Stimulated activated CD4-positive, alpha-beta T cell treated with anti-CD3 and anti-CD28 coated beads, Interleukin-15, amount 100 ng/mL, for 24 hours (primary cell): ENCODE measurements around the gene GORASP2.
A peak's percentile ranks its signal among the peaks of the same experiment; 100 is the strongest.
"Not testable (repeated sequence)": the region's sequence is repeated elsewhere in the genome, so short reads cannot be mapped to it uniquely, and the experiment has no call there.

ENCODE experiments used
- DNase-seq: peaks from one replicate; pipeline ENCODE4 v3.0.0-alpha.2; 2020

Gene GORASP2

GRCh38 chr2:170928824-170929685 lies at the start of gene GORASP2:
Gene GORASP2 (plus strand): TSS chr2:170929253. CDS start chr2:170929341, 88 bp downstream.
- peak; percentile 98 for DNase-seq

- DNase-seq: no peak
Measured at GRCh38 chr2:170881840-170882239, 47.2 kb upstream of the GORASP2 start.

- DNase-seq: no peak
Measured at GRCh38 chr2:170882758-170883157, 46.3 kb upstream of the GORASP2 start.

GRCh38 chr2:170883683-170884082 lies 45.4 kb upstream of the GORASP2 start:
- no peak for DNase-seq

- DNase-seq: no peak
Measured at GRCh38 chr2:170885130-170885791, 43.8 kb upstream of the GORASP2 start.

- DNase-seq: no peak
Measured at GRCh38 chr2:170886386-170886785, 42.7 kb upstream of the GORASP2 start.

GRCh38 chr2:170887496-170887895 lies 41.6 kb upstream of the GORASP2 start:
- no peak for DNase-seq

- no peak for DNase-seq
Measured at GRCh38 chr2:170887896-170888295, 41.2 kb upstream of the GORASP2 start.

GRCh38 chr2:170891893-170892292 lies 37.2 kb upstream of the GORASP2 start:
- no peak for DNase-seq

- DNase-seq: no peak
Measured at GRCh38 chr2:170892391-170892951, 36.6 kb upstream of the GORASP2 start.

- no peak for DNase-seq
Measured at GRCh38 chr2:170895023-170895757, 33.9 kb upstream of the GORASP2 start.

GRCh38 chr2:170896622-170897021 lies 32.4 kb upstream of the GORASP2 start:
- DNase-seq: no peak

- DNase-seq: no peak
Measured at GRCh38 chr2:170897108-170897507, 31.9 kb upstream of the GORASP2 start.

- no peak for DNase-seq
Measured at GRCh38 chr2:170905864-170906263, 23.2 kb upstream of the GORASP2 start.

GRCh38 chr2:170911314-170911889 lies 17.7 kb upstream of the GORASP2 start:
- DNase-seq: no peak

- not testable (repeated sequence) for DNase-seq
Measured at GRCh38 chr2:170914994-170915666, 13.9 kb upstream of the GORASP2 start.

GRCh38 chr2:170917219-170917913 lies 11.7 kb upstream of the GORASP2 start:
- DNase-seq: no peak

GRCh38 chr2:170917957-170918356 lies 11.1 kb upstream of the GORASP2 start:
- no peak for DNase-seq

- DNase-seq: not testable (repeated sequence)
Measured at GRCh38 chr2:170921873-170922272, 7.2 kb upstream of the GORASP2 start.

GRCh38 chr2:170922634-170923494 lies 6.2 kb upstream of the GORASP2 start:
- no peak for DNase-seq

GRCh38 chr2:170923799-170924198 lies 5.3 kb upstream of the GORASP2 start:
- no peak for DNase-seq
